Liver (tissue), 9 donors: Measurements from ENCODE around the gene GARNL3. TPM values are rescaled to one million over a fixed set of nuclear protein-coding genes. Genes with fewer than 3 reads are reported as not detected.

Experiments
- DNase-seq: peaks from one replicate; pipeline ENCODE4 v3.0.0-alpha.2; 2017; ENCODE audit warnings: low spot score
- H3K27ac ChIP-seq, 2 donors: one replicate each; pipeline ENCODE4 v1.7.0; 2013; ENCODE audit warnings: inconsistent platforms in 2 of 2, low read length in 2 of 2, control low read depth in 1 of 2, low read depth in 1 of 2, mild to moderate bottlenecking in 1 of 2
- H3K27me3 ChIP-seq, 4 donors: one replicate each; pipeline versions ENCODE4 v1.6.1 to v1.7.0; 2013; ENCODE audit warnings: low read length in 3 of 4, inconsistent platforms in 1 of 4, mild to moderate bottlenecking in 1 of 4, moderate library complexity in 1 of 4; ENCODE audit not compliant: control insufficient read depth in 4 of 4, insufficient read depth in 4 of 4
- H3K36me3 ChIP-seq, 4 donors: one replicate each; pipeline versions ENCODE4 v1.6.1 to v1.7.0; 2013; ENCODE audit warnings: low read length in 3 of 4, mild to moderate bottlenecking in 3 of 4, low read depth in 1 of 4, moderate library complexity in 1 of 4; ENCODE audit not compliant: control insufficient read depth in 4 of 4, insufficient read depth in 3 of 4
- H3K4me1 ChIP-seq, 4 donors: one replicate each; pipeline versions ENCODE4 v1.6.1 to v1.7.0; 2013; ENCODE audit warnings: low read length in 3 of 4, mild to moderate bottlenecking in 3 of 4, moderate library complexity in 1 of 4; ENCODE audit not compliant: control insufficient read depth in 4 of 4, insufficient read depth in 4 of 4
- H3K4me3 ChIP-seq, 3 donors: one replicate each; pipeline versions ENCODE4 v1.6.1 to v1.7.0; 2013; ENCODE audit warnings: low read length in 3 of 3, control low read depth in 1 of 3, low read depth in 1 of 3, mild to moderate bottlenecking in 1 of 3
- H3K9ac ChIP-seq, 2 donors: one replicate each; pipeline ENCODE4 v1.7.0; 2013; ENCODE audit warnings: low read length in 2 of 2, mild to moderate bottlenecking in 2 of 2, moderate library complexity in 2 of 2, control low read depth in 1 of 2, low read depth in 1 of 2
- H3K9me3 ChIP-seq, 4 donors: one replicate each; pipeline versions ENCODE4 v1.6.1 to v1.7.0; 2013; ENCODE audit warnings: low read length in 3 of 4; ENCODE audit not compliant: control insufficient read depth in 4 of 4
- EGR1 ChIP-seq, 2 donors: IDR thresholded peaks; 2 replicates each; pipeline ENCODE4 v1.6.1; 2016 to 2018; ENCODE audit warnings: antibody characterized with exemption in 2 of 2, low read depth in 2 of 2
- FOXA1 ChIP-seq: IDR thresholded peaks from 2 replicates; pipeline ENCODE4 v1.6.1; 2016; ENCODE audit warnings: antibody characterized with exemption
- HNF4A ChIP-seq, 2 donors: conservative IDR thresholded peaks; 2 replicates each; pipeline ENCODE4 v1.6.1; 2016; ENCODE audit warnings: antibody characterized with exemption in 2 of 2, mild to moderate bottlenecking in 2 of 2
- HNF4G ChIP-seq: IDR thresholded peaks from 2 replicates; pipeline ENCODE4 v1.6.1; 2016; ENCODE audit warnings: antibody characterized with exemption
- JUND ChIP-seq, 2 donors: IDR thresholded peaks; 2 replicates each; pipeline ENCODE4 v1.6.1; 2016; ENCODE audit warnings: antibody characterized with exemption in 2 of 2
- MAX ChIP-seq: IDR thresholded peaks from 2 replicates; pipeline ENCODE4 v1.6.1; 2016; ENCODE audit warnings: antibody characterized with exemption
- NR2F2 ChIP-seq: IDR thresholded peaks from 2 replicates; pipeline ENCODE4 v1.6.1; 2016; ENCODE audit warnings: antibody characterized with exemption
- RAD21 ChIP-seq, 2 donors: IDR thresholded peaks; 2 replicates each; pipeline ENCODE4 v1.6.1; 2016; ENCODE audit warnings: antibody characterized with exemption in 2 of 2, mild to moderate bottlenecking in 2 of 2
- RXRA ChIP-seq, 2 donors: IDR thresholded peaks; 2 replicates each; pipeline ENCODE4 v1.6.1; 2017 to 2018; ENCODE audit warnings: antibody characterized with exemption in 2 of 2, mild to moderate bottlenecking in 1 of 2
- SP1 ChIP-seq: IDR thresholded peaks from 2 replicates; pipeline ENCODE4 v1.6.1; 2018; ENCODE audit warnings: antibody characterized with exemption, mild to moderate bottlenecking
- TAF1 ChIP-seq: conservative IDR thresholded peaks from 2 replicates; pipeline ENCODE4 v1.6.1; 2016; ENCODE audit warnings: antibody characterized with exemption, mild to moderate bottlenecking
- YY1 ChIP-seq: IDR thresholded peaks from 2 replicates; pipeline ENCODE4 v1.6.1; 2016; ENCODE audit warnings: antibody characterized with exemption, mild to moderate bottlenecking
- WGBS: extraction: QIAGEN DNeasy Blood & Tissue Kit; methylation state at CpG from one replicate; pipeline ENCODE4 v1.1.7; 2013; 5-methylcytosine and 5-hydroxymethylcytosine counted together
- polyA plus RNA-seq, 2 donors: library from polyadenylated mRNA; stranded (reverse) in 1 of 2; unstranded in 1 of 2; fragments of 200-250 nt in 1 of 2; fragments of >200 nt in 1 of 2; fragmentation: Nextera tagmentation in 1 of 2; extraction: Ambion mirVana in 1 of 2; gene quantifications; one replicate each; pipeline versions ENCODE4 v1.2.1 to v1.2.3, GENCODE V29; 2013 to 2015
- total RNA-seq, 2 donors: library from RNA; depleted of rRNA; stranded (reverse); fragments of >200 nt; gene quantifications; one replicate each; pipeline ENCODE4 v1.2.3, GENCODE V29; 2014
- TF ChIP-seq, protein P1 (sequence below): IDR thresholded peaks from 2 replicates; pipeline ENCODE4 v1.6.1; 2016; ENCODE audit warnings: antibody characterized with exemption
- TF ChIP-seq, protein P2 (sequence below): IDR thresholded peaks from 2 replicates; pipeline ENCODE4 v1.6.1; 2016; ENCODE audit warnings: antibody characterized with exemption, mild to moderate bottlenecking
- TF ChIP-seq, protein P3 (sequence below): IDR thresholded peaks from 2 replicates; pipeline ENCODE4 v1.6.1; 2016; ENCODE audit warnings: antibody characterized with exemption
- donor health status: healthy.
- donor health status: healthy.
- donor health status: healthy.
- donor health status: healthy.
- donor health status: healthy.

The GARNL3 gene
- total and polyA plus RNA-seq, 4 donors, result 0.89 to 6.7 (median 3.5) TPM

DNA sequence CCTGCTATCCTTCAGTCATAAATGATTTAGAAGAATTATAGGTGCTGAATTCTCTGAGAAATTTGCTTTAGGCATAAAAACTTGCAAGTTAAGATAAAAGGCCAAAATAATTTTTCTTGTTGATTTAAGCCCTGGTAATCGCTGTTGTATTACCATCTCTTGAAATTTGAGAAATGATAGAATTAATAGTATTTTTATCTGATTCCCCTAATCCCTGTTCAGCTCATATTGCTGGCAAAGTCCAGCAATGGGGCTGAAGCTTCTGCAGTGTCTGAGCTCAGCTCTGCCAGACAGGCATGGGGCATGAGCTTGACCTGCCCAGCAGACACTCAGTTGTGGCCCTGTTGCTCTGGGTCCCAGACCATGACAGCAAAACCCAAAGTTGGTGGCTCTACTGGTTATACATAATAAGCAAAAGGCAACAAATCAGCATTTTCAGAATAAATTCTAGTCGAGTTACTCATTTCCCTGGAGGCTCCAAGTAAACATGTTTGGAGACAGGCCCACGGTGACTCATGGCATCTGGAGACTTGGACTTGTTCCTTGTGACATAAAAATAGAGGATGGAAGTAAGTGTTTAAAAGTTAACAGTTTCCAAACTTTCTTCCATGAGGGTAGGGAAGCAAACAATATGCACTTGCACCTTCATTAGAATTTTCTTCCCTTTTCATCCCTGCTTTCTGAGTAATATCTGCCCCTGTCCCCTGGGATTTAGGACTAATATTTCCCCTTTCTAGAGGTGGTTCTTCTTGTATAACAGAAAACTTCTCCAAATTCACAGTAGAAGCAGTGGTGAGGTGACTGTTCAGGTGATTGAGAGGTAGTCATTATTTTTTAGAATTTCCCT, 72.2 kb downstream of the GARNL3 start:
- no peak for TF ChIP-seq YY1
- TF ChIP-seq, protein P1, sequence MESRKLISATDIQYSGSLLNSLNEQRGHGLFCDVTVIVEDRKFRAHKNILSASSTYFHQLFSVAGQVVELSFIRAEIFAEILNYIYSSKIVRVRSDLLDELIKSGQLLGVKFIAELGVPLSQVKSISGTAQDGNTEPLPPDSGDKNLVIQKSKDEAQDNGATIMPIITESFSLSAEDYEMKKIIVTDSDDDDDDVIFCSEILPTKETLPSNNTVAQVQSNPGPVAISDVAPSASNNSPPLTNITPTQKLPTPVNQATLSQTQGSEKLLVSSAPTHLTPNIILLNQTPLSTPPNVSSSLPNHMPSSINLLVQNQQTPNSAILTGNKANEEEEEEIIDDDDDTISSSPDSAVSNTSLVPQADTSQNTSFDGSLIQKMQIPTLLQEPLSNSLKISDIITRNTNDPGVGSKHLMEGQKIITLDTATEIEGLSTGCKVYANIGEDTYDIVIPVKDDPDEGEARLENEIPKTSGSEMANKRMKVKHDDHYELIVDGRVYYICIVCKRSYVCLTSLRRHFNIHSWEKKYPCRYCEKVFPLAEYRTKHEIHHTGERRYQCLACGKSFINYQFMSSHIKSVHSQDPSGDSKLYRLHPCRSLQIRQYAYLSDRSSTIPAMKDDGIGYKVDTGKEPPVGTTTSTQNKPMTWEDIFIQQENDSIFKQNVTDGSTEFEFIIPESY, result no peak
- no peak for TF ChIP-seq MAX
- peak; percentile 90 to 93 for TF ChIP-seq JUND (IDR thresholded peaks at IDR 0.05)
- no peak for DNase-seq
- Histone ChIP-seq H3K27me3 (no peaks in the 10 kb centered on the region), H3K9ac (no peak overlapping the region), H3K36me3 (peaks cover 0 to 7% (median 4%) of the 10 kb centered on the region in 4 donors), H3K9me3 (no peaks in the 10 kb centered on the region), H3K27ac (peak overlapping the region in 1 of 2 donors; percentile 31), H3K4me1 (peaks cover 2 to 4% (median 3%) of the 10 kb centered on the region in 4 donors), H3K4me3 (no peak overlapping the region)
- WGBS, result 78% methylated on average over 3 of the region's 3 CpGs

DNA sequence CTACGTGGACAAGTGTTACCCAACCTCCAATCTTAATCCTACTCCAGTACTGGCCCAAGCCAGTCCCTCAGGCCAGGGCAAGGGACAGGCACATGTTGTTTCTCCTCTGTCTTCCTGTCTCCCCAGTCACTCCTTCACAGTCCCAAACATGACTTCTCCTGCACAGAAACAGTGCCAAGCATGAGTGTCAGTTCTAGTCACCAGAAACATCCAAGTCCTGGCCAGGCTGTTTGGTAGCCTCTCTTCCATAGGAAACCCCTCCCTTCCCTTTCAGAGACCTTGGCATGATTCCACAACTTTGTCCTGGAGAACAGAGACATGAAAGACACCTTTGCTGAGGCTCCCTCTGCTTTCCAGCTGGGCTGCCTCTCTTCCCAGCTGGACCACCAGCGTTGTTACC, 76.1 kb downstream of the GARNL3 start:
- no peaks in the 10 kb centered on the region for H3K27me3 ChIP-seq
- H3K4me3 ChIP-seq, result no peak overlapping the region
- no peak overlapping the region for H3K27ac ChIP-seq
- H3K9me3 ChIP-seq, result no peaks in the 10 kb centered on the region
- DNase-seq, result no peak
- H3K4me1 ChIP-seq, result peaks cover 0 to 3% (median 0%) of the 10 kb centered on the region in 4 donors
- no peak for TF ChIP-seq TAF1
- TF ChIP-seq RXRA (IDR thresholded peaks at IDR 0.05), result no peak
- TF ChIP-seq SP1, result no peak
- no peak for TF ChIP-seq EGR1 (IDR thresholded peaks at IDR 0.05; ENCODE audit: low read depth in 2 of 2)
- no peak for TF ChIP-seq MAX
- no peak for TF ChIP-seq HNF4G
- no peak for TF ChIP-seq HNF4A (conservative IDR thresholded peaks at IDR 0.05)
- TF ChIP-seq, protein P2, sequence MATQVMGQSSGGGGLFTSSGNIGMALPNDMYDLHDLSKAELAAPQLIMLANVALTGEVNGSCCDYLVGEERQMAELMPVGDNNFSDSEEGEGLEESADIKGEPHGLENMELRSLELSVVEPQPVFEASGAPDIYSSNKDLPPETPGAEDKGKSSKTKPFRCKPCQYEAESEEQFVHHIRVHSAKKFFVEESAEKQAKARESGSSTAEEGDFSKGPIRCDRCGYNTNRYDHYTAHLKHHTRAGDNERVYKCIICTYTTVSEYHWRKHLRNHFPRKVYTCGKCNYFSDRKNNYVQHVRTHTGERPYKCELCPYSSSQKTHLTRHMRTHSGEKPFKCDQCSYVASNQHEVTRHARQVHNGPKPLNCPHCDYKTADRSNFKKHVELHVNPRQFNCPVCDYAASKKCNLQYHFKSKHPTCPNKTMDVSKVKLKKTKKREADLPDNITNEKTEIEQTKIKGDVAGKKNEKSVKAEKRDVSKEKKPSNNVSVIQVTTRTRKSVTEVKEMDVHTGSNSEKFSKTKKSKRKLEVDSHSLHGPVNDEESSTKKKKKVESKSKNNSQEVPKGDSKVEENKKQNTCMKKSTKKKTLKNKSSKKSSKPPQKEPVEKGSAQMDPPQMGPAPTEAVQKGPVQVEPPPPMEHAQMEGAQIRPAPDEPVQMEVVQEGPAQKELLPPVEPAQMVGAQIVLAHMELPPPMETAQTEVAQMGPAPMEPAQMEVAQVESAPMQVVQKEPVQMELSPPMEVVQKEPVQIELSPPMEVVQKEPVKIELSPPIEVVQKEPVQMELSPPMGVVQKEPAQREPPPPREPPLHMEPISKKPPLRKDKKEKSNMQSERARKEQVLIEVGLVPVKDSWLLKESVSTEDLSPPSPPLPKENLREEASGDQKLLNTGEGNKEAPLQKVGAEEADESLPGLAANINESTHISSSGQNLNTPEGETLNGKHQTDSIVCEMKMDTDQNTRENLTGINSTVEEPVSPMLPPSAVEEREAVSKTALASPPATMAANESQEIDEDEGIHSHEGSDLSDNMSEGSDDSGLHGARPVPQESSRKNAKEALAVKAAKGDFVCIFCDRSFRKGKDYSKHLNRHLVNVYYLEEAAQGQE, result no peak
- no peak for TF ChIP-seq NR2F2
- TF ChIP-seq FOXA1, result no peak
- no peak for TF ChIP-seq RAD21 (IDR thresholded peaks at IDR 0.05)
- TF ChIP-seq, protein P3, sequence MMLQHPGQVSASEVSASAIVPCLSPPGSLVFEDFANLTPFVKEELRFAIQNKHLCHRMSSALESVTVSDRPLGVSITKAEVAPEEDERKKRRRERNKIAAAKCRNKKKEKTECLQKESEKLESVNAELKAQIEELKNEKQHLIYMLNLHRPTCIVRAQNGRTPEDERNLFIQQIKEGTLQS, result no peak
- no peak for TF ChIP-seq JUND (IDR thresholded peaks at IDR 0.05)
- WGBS, result 91% methylated on average over 2 of the region's 2 CpGs
- H3K9ac ChIP-seq, result no peak overlapping the region
- peaks cover 0 to 15% (median 4%) of the 10 kb centered on the region in 4 donors for H3K36me3 ChIP-seq
